ENCODE results near the gene SLTM. TPM values are rescaled to one million over a fixed set of nuclear protein-coding genes. Genes with fewer than 3 reads are reported as not detected.

The SLTM gene
- total and polyA plus RNA-seq, 8 donors, result 44.7 to 291 (median 124) TPM

- Histone ChIP-seq H3K27ac (no peak overlapping the region), H3K4me1 (peaks cover 0 to 11% (median 2%) of the 10 kb centered on the region in 4 donors), H3K4me3 (no peak overlapping the region), H3K9me3 (no peaks in the 10 kb centered on the region), H3K27me3 (no peaks in the 10 kb centered on the region), H3K36me3 (peaks cover 9 to 55% (median 37%) of the 10 kb centered on the region in 4 donors)
- 82 to 97% (median 94%) methylated on average over 2 of the region's 2 CpGs for WGBS, 5 donors
- peak in 1 of 2 donors; percentile 2 for DNase-seq
- intact Hi-C loops (cut with DNase I; ENCODE audit: low total_unique reads), result no loop called here
- TF ChIP-seq EP300 (IDR thresholded peaks at IDR 0.05), result no peak
- no peak for TF ChIP-seq POLR2A (IDR thresholded peaks at IDR 0.05)
- no peak for TF ChIP-seq POLR2AphosphoS5 (IDR thresholded peaks at IDR 0.05)
- no peak for TF ChIP-seq CTCF (IDR thresholded peaks at IDR 0.05)
Measured at GRCh38 chr15:58830556-58830955, 102.9 kb downstream of the SLTM start.

Small RNA genes lying within 50 kb of the gene (small RNA-seq; reads per million reads assigned to genes)
- gene ZNF444P1, result 0 reads per million in 4 donors

Other genes starting within 250 kb of the SLTM start
- 100 to 1,000 TPM in 1 of 5 donors, 10 to 100 TPM in 4; 13.9 to 159 (median 21.0) TPM for gene ADAM10, start 184.0 kb downstream of the SLTM start, total RNA-seq
- gene ADAM10, start 184.0 kb downstream of the SLTM start, polyA plus RNA-seq, result 10 to 100 TPM in 1 of 3 donors, 1 to 10 TPM in 2; 5.8 to 10.0 (median 6.4) TPM
- 10 to 100 TPM in 3 of 5 donors, 1 to 10 TPM in 2; 6.7 to 34.1 (median 12.8) TPM for gene MINDY2, start 162.4 kb downstream of the SLTM start, total RNA-seq
- gene MINDY2, start 162.4 kb downstream of the SLTM start, polyA plus RNA-seq, result 1 to 10 TPM; 3.1 to 4.3 (median 3.7) TPM
- 10 to 100 TPM in 4 of 5 donors, 1 to 10 TPM in 1; 8.4 to 37.1 (median 22.8) TPM for gene RNF111, start 54.0 kb upstream of the SLTM start, total RNA-seq
- gene RNF111, start 54.0 kb upstream of the SLTM start, polyA plus RNA-seq, result 1 to 10 TPM; 4.3 to 7.2 (median 4.6) TPM
- gene CCNB2, start 171.5 kb upstream of the SLTM start, total RNA-seq, result 10 to 100 TPM in 1 of 5 donors, 1 to 10 TPM in 2, not detected in 2; 5.5 to 11.9 (median 7.0) TPM
- gene CCNB2, start 171.5 kb upstream of the SLTM start, polyA plus RNA-seq, result 10 to 100 TPM in 1 of 3 donors, 1 to 10 TPM in 2; 3.1 to 12.1 (median 5.4) TPM